GM18505 (cell line): ENCODE measurements around the gene DTNA.

Experiments
- ATAC-seq: cut with Tn5 transposase; IDR thresholded peaks from one replicate; pipeline ENCODE4 v1.9.1; 2021; ENCODE audit not compliant: unreplicated experiment
- POLR2A ChIP-seq: IDR thresholded peaks from 4 replicates; pipeline ENCODE4 v1.6.1; 2011; ENCODE audit warnings: borderline replicate concordance; ENCODE audit not compliant: insufficient read depth, insufficient read length; ENCODE audit errors: extremely low read depth

Gene DTNA

GRCh38 chr18:34862561-34862960 is 152.5 kb downstream of the DTNA start:
- no peak for ATAC-seq
- TF ChIP-seq POLR2A: no peak

DNA sequence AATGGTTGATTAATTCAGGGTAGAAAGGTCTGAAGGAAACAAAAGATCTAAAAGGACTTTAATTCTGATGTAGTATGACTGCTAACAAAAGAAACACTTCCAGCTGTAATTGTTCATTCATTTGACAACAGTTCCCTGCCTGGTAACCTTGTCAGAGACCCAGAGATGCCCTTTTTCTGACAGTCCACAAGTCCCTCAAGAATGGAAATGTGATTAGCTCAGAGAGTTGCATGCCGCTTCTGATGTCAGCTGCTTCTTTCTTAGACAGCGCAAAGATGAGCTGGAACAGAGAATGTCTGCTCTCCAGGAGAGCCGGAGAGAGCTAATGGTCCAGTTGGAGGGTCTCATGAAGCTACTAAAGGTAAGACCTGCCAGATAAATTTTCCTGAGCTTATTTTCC is 153.6 kb downstream of the DTNA start:
- no peak for TF ChIP-seq POLR2A

GRCh38 chr18:34864836-34865497 is 154.9 kb downstream of the DTNA start:
- no peak for TF ChIP-seq POLR2A
- ATAC-seq: no peak

More for the DNA sequence above, 153.6 kb downstream of the DTNA start:
- ATAC-seq: no peak

GRCh38 chr18:34866310-34866709 is 156.2 kb downstream of the DTNA start:
- no peak for ATAC-seq
- no peak for TF ChIP-seq POLR2A

DNA sequence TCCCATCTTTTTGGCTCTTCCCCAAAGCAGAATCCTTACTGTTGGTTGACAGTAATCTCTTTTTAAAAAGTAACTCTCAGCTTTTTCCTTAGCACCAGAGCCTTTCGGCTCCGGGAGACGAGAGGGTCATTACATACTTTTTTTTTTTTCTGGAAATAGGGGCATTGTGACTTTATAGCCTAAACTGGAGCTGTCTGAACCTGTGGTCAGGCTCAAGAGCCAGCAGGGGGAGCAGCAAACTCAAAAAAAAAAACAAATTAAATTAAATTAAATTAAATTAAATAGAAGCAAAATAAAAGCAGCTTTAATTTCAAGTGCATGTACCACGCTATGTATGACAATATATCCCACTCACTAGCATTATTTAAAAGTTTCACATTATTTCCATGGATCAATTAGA is 156.6 kb downstream of the DTNA start:
- ATAC-seq: no peak
- TF ChIP-seq POLR2A: no peak

DNA sequence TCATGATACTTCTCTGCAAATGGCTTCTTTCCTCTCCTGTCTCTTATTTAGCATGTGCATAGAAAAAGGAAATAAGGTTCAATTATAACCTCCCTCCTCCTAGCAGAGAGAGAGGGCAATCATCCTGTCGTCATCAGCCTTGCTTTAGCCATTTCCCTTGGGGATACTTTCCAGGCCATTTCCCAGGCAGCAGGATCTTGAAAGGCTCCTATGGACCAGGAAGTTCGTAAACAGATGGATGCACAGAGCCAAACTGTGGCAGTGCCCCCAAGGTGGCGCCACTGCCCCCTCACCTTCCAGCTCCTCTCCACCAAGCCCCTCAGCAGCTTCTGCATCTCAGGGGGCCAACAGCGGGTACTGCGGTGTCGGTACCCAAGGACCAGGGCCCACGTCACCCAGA is 157.4 kb downstream of the DTNA start:
- ATAC-seq: no peak
- no peak for TF ChIP-seq POLR2A

DNA sequence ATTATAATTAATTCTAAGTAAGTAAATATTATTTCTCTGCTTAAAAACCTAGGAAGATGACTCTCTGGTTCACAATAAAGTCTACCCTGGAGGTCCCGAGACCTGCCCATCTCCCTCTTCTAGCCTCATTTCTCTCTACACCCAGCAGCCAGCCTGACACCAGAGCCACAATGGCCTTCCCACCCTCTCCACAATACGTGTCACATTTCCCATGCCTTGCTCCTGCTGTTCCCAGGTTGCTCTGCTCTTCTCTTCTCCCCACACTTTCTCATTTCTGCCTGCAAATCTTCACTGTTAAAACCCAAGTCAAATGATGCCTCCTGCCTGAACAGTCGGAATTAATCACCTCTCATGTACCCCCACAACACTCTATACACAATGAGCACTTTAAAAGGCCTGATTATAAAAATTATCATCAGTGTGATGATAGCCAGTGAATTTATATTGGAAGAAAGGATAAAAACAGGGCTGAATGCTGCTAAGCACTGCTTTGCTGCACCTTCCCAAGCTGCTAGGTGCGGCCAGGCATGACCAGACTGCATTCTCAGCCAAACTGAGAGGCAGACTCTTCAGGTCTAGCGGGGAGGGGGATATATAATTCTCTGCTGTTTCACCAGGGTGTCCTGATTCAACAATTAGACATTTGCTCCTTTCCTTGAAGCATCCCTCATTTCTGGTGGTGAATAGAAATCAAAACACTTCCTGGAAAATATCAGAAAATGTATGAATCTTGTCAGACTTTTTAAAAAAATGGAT is 160.6 kb downstream of the DTNA start:
- no peak for ATAC-seq
- no peak for TF ChIP-seq POLR2A

DNA sequence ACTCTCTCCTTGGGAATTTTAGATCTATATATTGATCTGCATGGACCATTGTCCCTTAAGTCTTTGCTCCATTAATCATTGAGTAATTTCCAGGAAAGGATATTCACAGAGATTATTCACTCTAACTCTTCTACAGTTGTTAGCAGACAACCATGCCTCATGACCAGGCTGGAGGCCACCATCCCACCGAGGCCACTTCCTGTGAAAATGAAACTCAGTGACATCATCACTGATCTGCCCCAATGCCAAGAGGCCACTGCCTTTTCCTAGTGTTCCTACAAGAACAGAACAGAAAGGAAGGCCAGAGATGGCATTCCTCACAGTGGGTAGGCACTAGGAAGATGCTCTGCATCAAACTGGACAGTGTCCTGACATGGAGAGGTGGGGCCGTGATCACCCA is 161.3 kb downstream of the DTNA start:
- TF ChIP-seq POLR2A: no peak
- no peak for ATAC-seq

GRCh38 chr18:34872066-34872465 is 162.0 kb downstream of the DTNA start:
- no peak for ATAC-seq
- no peak for TF ChIP-seq POLR2A

DNA sequence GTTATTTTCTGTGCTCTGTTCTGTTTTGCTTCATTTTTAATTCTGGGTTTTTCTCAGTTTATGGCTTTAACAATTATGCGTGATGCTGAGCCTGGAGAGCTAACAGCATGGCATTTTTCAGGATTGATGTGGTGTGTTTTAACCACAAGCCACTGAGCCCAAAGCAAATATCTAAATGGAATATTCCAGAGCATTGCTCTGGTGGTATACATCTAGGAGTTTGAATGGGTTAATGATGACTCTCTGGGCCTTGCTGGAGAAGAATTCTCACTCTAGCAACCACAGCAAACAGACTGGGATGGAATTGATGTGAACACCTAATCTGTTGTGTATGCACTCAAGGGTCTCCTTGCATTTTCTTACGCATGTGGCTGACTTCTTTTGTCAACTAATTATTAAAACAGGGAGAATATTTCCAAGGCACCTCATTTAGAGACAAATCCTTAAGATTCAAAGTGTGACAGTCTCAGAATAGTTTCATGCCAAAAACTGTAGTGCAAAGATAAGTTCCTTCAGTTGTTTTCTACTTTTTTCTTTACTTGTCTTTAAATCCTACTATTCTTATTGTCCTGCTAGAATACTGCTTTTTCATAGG is 164.0 kb downstream of the DTNA start:
- no peak for TF ChIP-seq POLR2A
- no peak for ATAC-seq

DNA sequence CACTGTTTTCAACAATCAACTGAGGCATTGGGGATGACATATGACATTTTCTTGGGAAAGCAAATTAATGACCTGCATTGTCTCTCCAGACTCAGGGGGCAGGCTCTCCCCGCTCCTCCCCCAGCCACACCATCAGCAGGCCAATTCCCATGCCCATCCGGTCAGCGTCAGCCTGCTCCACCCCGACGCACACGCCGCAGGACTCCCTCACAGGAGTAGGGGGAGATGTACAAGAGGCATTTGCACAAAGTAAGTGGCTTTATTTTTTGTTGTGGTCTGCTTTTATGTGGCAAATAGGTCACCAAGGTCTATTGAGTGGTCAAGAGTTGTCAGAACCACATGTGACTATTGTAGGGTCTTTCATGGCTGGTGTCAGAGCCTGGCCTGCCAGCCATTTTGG is 165.1 kb downstream of the DTNA start:
- no peak for ATAC-seq
- no peak for TF ChIP-seq POLR2A

GRCh38 chr18:34880403-34880802 is 170.3 kb downstream of the DTNA start:
- TF ChIP-seq POLR2A: no peak
- ATAC-seq: no peak

GRCh38 chr18:34880882-34881834 is 171.1 kb downstream of the DTNA start:
- TF ChIP-seq POLR2A: no peak
- no peak for ATAC-seq
